Body of pancreas (tissue), 4 donors: Measurements from ENCODE around the gene SH3PXD2B. TPM values are rescaled to one million over a fixed set of nuclear protein-coding genes. Genes with fewer than 3 reads are reported as not detected.

ENCODE experiments used
- ATAC-seq: fragments of 150-250 bp; one replicate; pipeline ENCODE4 v1.9.1; 2016
- DNase-seq, 4 donors: peaks; one replicate each; pipeline ENCODE4 v3.0.0-alpha.2; 2019
- H3K27ac ChIP-seq, 4 donors: fragments of 200-600 bp; sonication (generic); 1 replicate in 3 of 4; 2 replicates in 1 of 4; pipeline versions ENCODE4 v1.5.1 to v1.6.1; 2016 to 2019; ENCODE audit warnings: mild to moderate bottlenecking in 1 of 4, mixed read lengths in 1 of 4, moderate library complexity in 1 of 4
- H3K27me3 ChIP-seq, 2 donors: fragments of 200-600 bp; sonication (generic); one replicate each; pipeline ENCODE4 v1.6.0; 2016; ENCODE audit warnings: mild to moderate bottlenecking in 1 of 2
- H3K36me3 ChIP-seq, 2 donors: fragments of 200-600 bp; sonication (generic); replicated peaks in 1 of 2; 2 replicates each; pipeline ENCODE4 v1.5.1; 2016; ENCODE audit warnings: low read depth in 2 of 2; ENCODE audit not compliant: insufficient read depth in 1 of 2
- H3K4me1 ChIP-seq: fragments of 200-600 bp; sonication (generic); one replicate; pipeline ENCODE4 v1.6.0; 2016
- H3K4me3 ChIP-seq, 2 donors: fragments of 200-600 bp; sonication (generic); 1 replicate in 1 of 2; 2 replicates in 1 of 2; pipeline ENCODE4 v1.5.1; 2016 to 2019
- H3K9me3 ChIP-seq, 3 donors: fragments of 200-600 bp; sonication (generic); 1 replicate in 2 of 3; 2 replicates in 1 of 3; pipeline ENCODE4 v1.5.1; 2016
- POLR2A ChIP-seq, 3 donors: fragments of 450-650 bp; IDR thresholded peaks; one replicate each; pipeline ENCODE4 v1.6.1; 2016; ENCODE audit warnings: antibody characterized with exemption in 3 of 3, mild to moderate bottlenecking in 2 of 3
- WGBS, 2 donors: methylation state at CpG; one replicate each; pipeline ENCODE4 v1.1.5; 2017; 5-methylcytosine and 5-hydroxymethylcytosine counted together
- intact Hi-C: fragments of 100-400 bp; cut with DNase I; formaldehyde crosslinking; loops from one replicate; pipeline ENCODE4 v1.15.1; 2023
- total RNA-seq, 2 donors: library from RNA; depleted of rRNA; stranded (reverse); fragments of >200 nt; gene quantifications; one replicate each; pipeline ENCODE4 v1.1.0, GENCODE V29; 2016
- TF ChIP-seq, protein P1 (sequence below), 7 experiments: fragments of 450-650 bp in 4 of 7; fragments of 200-600 bp in 3 of 7; sonication (generic) in 3 of 7; IDR thresholded peaks; one replicate each; pipeline ENCODE4 v1.5.1; 2016 to 2019; ENCODE audit warnings: antibody characterized with exemption in 7 of 7

Gene SH3PXD2B
- total RNA-seq, 2 donors from 2014 or later = 9.9 to 16.9 TPM

DNA sequence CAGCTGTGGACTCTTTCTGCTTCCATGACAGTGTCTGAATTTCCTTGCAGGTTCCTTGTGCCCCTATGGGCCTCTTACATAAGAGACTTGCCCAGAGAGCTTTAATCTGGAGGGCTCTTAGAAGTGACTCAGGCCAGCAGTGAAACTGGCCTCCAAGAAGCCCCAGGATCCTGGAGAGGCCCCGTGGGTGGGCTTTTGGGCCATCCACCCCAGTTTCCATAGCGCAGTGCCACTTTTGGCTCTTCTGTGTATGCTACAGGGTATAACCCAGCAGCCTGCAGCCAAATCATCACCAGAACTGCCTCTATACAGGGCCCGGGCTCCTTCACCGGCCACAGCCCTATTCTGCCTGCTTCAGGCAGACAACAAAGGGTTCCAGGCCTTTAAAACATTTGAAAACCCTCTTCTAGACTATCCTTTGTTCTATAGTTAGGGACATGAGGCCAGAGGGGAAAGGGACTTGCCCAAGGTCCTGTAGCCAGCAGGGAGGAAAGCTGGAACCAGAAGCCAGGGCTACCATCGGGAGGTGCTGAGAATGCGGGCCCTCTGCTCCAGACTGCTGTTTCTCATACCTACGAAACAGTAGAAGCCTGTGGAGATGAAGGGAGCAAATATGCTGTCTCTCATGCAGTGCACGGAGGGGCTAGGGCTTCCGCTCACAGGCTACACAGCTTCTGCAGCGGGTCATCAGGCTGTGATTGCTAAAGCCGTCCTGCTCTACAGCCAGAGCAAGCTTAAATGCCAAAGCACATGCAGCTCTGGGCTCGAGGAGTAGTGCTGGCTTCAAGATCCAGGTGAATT is 18.0 kb downstream of the SH3PXD2B start:
- H3K9me3 ChIP-seq = no peaks in the 10 kb centered on the region
- DNase-seq (no peak), ATAC-seq (no peak)
- no peaks in the 10 kb centered on the region for H3K36me3 ChIP-seq
- H3K27me3 ChIP-seq = no peaks in the 10 kb centered on the region
- intact Hi-C loops = no loop called here
- H3K27ac ChIP-seq = peak overlapping the region in 1 of 4 donors; percentile 78
- no peak for TF ChIP-seq POLR2A (IDR thresholded peaks at IDR 0.05)
- TF ChIP-seq, protein P1, sequence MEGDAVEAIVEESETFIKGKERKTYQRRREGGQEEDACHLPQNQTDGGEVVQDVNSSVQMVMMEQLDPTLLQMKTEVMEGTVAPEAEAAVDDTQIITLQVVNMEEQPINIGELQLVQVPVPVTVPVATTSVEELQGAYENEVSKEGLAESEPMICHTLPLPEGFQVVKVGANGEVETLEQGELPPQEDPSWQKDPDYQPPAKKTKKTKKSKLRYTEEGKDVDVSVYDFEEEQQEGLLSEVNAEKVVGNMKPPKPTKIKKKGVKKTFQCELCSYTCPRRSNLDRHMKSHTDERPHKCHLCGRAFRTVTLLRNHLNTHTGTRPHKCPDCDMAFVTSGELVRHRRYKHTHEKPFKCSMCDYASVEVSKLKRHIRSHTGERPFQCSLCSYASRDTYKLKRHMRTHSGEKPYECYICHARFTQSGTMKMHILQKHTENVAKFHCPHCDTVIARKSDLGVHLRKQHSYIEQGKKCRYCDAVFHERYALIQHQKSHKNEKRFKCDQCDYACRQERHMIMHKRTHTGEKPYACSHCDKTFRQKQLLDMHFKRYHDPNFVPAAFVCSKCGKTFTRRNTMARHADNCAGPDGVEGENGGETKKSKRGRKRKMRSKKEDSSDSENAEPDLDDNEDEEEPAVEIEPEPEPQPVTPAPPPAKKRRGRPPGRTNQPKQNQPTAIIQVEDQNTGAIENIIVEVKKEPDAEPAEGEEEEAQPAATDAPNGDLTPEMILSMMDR (IDR thresholded peaks at IDR 0.05) = no peak
- H3K4me1 ChIP-seq = peaks cover 21% of the 10 kb centered on the region
- 93 to 98% methylated on average over 9 to 12 of the region's 12 CpGs for WGBS, 2 donors
- H3K4me3 ChIP-seq = no peak overlapping the region

DNA sequence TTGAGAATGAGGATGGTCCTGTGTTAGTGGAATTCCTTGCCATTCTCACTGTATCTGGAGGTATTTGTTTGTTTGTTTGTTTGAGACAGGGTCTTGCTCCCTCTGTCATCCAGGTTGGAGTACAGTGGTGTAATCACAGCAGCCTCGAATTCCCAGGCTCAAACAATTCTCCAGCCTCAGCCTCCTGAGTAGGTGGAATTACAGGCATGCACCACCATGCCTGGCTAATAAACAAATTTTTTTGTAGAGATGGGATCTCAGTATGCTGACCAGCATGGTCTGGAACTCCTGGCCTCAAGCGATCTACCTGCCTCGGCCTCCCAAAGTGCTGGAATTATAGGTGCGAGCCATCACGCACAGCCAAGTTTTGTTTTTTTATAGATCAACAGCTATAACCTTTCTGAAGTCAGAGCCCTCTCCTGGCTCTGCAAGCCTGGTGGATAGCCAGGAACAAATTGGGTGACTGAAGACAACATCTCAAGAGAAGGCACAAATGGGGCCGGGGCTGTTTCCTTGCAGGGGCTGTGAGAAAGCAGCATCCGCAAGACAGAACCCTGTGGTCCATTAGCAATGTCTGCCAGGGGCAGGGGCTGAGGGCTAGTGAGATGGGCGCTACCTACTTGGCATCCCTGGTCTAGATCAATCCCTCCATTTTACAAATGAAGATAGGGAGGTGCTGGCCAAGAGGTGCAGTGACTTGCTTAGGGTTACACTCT is 18.8 kb downstream of the SH3PXD2B start:
- 79 to 92% methylated on average over 6 to 8 of the region's 8 CpGs for WGBS, 2 donors
- no peak overlapping the region for H3K27ac ChIP-seq
- DNase-seq (no peak), ATAC-seq (no peak)
- H3K27me3 ChIP-seq = no peaks in the 10 kb centered on the region
- no peaks in the 10 kb centered on the region for H3K9me3 ChIP-seq
- intact Hi-C loops = no loop called here
- no peak overlapping the region for H3K4me3 ChIP-seq
- H3K4me1 ChIP-seq = peaks cover 15% of the 10 kb centered on the region
- no peak for TF ChIP-seq POLR2A (IDR thresholded peaks at IDR 0.05)
- TF ChIP-seq, protein P1 (IDR thresholded peaks at IDR 0.05) = no peak
- H3K36me3 ChIP-seq = no peaks in the 10 kb centered on the region

DNA sequence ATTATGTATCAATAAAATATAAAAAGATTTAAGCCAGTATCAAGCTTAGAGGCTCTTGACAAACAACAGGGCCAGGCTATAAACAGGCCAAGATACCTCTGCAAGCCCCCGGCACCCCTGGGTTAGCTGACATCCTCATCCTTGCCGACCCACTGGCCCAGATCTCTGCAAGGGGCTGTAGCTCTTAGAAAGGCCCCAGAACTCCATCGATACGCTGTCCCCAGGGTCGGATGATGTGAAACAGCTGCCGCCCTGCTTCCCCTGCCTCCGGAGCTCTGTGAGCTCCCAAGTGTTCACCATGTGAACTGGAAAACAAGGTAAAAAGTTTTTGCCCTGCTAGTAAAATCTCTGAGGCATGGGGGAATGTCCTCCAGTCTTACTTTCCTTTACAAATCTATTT is 20.1 kb downstream of the SH3PXD2B start:
- H3K4me1 ChIP-seq = peaks cover 20% of the 10 kb centered on the region
- ATAC-seq = no peak
- H3K27ac ChIP-seq = no peak overlapping the region
- no peaks in the 10 kb centered on the region for H3K36me3 ChIP-seq
- intact Hi-C loops = no loop called here
- H3K9me3 ChIP-seq = no peaks in the 10 kb centered on the region
- no peaks in the 10 kb centered on the region for H3K27me3 ChIP-seq
- no peak for DNase-seq
- TF ChIP-seq POLR2A (IDR thresholded peaks at IDR 0.05) = no peak
- TF ChIP-seq, protein P1 (IDR thresholded peaks at IDR 0.05) = no peak
- no peak overlapping the region for H3K4me3 ChIP-seq
- WGBS, 2 donors = 85 to 87% methylated on average over 7 of the region's 7 CpGs

DNA sequence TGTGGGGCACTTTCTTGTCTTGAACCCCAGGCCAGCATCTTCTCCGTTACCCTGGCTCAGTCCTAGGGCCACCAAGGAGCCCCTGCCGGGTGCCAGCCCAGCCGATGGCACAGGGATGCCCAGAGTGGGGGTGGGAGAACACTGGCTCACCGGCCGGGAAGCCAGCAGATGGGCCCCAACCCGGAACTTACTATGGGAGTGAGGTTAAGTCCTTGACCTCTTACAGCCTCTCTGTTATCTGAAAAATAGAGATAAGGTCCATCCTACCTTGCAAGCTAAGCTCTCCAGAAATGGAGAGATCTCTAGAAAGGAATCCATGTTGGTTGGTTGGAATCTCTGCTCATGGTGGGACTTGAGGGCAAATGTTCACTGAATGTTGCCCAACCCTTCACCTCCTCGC is 20.8 kb downstream of the SH3PXD2B start:
- WGBS, 2 donors = 55 to 66% methylated on average over 4 to 7 of the region's 7 CpGs
- DNase-seq = no peak
- intact Hi-C loops = no loop called here

More for the DNA sequence above, 20.8 kb downstream of the SH3PXD2B start:
- no peak for ATAC-seq
- Histone ChIP-seq H3K27me3 (no peaks in the 10 kb centered on the region), H3K9me3 (no peaks in the 10 kb centered on the region), H3K27ac (no peak overlapping the region), H3K4me3 (no peak overlapping the region), H3K4me1 (peaks cover 25% of the 10 kb centered on the region), H3K36me3 (no peaks in the 10 kb centered on the region)
- TF ChIP-seq POLR2A (IDR thresholded peaks at IDR 0.05) = no peak
- TF ChIP-seq, protein P1 (IDR thresholded peaks at IDR 0.05) = no peak
